GM20000 (cell line): Measurements from ENCODE around the gene GRK3.

Experiments used
- DNase-seq: peaks from one replicate; pipeline ENCODE4 v3.0.0; 2012; ENCODE audit warnings: low spot score
- TF ChIP-seq, protein P1 (sequence below): IDR thresholded peaks from 2 replicates; pipeline ENCODE4 v1.5.1; 2012; ENCODE audit warnings: mild to moderate bottlenecking, control low read depth; ENCODE audit errors: extremely low read depth, missing control alignments

GRK3 gene

DNA sequence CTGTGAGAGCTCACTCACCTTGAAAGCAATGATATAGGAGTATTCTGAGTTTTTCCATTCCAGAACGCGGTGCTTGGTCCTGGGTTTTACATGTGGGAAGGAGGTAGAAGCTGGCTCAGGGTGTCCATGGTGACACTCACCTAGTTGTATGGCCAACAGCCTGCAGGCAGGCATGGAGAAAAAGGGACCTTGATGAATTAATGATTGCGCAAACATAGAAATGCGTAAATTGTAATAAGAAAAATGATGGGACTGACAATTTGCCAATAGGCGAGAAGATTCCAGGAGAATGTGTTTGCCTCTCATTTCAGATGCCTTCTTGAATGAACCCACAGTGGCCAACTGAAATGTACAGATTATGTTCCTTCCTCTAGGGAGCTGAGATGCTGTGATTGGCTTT is 124.2 kb downstream of the GRK3 start:
- TF ChIP-seq, protein P1, sequence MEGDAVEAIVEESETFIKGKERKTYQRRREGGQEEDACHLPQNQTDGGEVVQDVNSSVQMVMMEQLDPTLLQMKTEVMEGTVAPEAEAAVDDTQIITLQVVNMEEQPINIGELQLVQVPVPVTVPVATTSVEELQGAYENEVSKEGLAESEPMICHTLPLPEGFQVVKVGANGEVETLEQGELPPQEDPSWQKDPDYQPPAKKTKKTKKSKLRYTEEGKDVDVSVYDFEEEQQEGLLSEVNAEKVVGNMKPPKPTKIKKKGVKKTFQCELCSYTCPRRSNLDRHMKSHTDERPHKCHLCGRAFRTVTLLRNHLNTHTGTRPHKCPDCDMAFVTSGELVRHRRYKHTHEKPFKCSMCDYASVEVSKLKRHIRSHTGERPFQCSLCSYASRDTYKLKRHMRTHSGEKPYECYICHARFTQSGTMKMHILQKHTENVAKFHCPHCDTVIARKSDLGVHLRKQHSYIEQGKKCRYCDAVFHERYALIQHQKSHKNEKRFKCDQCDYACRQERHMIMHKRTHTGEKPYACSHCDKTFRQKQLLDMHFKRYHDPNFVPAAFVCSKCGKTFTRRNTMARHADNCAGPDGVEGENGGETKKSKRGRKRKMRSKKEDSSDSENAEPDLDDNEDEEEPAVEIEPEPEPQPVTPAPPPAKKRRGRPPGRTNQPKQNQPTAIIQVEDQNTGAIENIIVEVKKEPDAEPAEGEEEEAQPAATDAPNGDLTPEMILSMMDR = no peak
- DNase-seq = no peak

DNA sequence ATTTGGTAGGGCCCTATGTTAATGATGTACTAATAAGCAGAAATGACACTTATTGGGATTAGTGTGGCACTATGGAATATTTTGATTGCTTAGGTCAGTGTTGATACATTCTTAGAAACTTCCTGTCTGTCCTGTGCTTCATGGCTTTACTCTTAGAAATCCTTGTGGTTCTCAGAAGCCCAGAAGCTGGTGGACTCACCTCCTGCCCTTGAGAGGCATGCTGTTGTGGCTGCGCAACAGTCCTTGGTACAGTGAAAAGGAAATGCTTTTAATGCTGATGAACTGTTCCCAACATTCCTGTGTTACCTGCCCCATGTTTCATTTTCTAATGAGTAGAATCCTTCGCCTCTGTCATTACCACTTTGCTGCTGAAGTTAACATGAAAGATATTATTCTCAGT is 125.2 kb downstream of the GRK3 start:
- DNase-seq = no peak
- TF ChIP-seq, protein P1 = no peak

DNA sequence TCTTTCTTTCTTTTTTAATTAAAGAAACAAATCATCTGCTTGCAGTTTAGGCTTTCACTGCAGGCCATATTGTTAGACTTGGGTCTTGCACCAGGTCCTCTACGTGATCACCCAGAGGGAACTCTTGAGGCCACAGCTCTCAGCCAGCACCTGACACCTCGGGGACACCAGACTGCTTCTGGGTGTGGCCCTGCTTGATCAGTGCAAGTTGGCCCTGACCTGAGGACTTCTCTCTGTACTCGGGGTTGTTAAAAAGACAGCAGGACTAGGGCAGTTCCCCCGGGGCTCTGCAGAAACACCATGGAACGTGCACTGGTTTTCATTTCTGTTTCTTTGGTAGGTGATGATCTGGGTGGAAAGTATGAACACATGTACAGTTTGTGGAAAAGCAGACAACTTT is 126.3 kb downstream of the GRK3 start:
- DNase-seq = no peak
- TF ChIP-seq, protein P1 = no peak

DNA sequence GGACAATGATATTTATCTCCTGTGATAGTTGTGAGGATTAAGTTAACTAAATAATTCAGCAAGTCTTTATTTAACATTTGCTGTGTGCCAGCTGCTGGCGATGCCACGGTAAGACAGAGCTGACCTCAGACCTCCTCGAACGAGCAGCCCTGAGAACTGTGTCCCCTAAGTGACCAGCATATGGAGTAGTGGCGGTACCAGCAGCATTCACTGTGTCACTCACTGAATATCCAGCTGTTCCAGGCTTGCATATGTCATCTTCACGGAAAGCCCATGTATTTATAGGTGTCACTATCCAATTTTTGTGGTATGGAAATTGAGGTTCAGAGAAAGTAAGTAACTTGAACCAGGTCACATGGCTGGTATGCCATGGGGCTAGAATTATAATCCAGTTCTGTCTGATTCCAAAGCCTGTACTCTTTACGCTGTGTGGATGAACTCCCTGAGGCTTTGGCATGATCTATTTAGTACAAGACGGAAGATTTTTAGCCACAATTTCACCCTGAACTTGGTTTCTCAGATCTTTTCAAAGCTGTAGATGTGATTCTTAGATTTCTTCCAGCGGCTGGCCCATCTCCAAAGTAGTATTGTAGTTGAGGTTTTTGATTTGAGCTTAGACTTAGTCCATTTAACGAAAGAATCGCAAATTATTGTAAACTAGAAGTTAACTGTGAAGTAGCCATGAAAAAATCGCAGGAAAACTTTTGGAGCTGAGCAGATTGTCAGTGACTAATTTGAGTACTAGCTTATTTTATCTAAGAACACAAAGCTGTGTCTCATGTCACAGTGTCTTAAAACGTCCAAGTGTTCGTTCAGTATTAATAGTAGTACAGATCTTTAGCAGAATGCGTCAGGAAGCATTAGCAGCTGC is 128.2 kb downstream of the GRK3 start:
- DNase-seq = no peak
- TF ChIP-seq, protein P1 = no peak

DNA sequence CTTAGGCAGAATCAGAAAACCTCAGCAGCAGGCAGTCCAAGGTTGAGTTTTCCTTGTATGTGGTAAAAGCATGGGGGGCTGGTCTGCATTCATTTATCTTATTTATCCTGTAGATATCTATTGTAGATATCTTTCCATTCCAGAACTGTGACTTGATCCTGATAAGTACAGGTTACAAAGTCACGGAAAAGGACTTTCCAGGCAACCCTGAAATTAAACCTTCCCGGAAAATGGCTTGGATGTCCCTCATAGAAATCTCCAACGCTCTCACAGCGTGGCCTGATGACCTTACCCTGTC is 128.7 kb downstream of the GRK3 start:
- TF ChIP-seq, protein P1 = no peak
- no peak for DNase-seq

DNA sequence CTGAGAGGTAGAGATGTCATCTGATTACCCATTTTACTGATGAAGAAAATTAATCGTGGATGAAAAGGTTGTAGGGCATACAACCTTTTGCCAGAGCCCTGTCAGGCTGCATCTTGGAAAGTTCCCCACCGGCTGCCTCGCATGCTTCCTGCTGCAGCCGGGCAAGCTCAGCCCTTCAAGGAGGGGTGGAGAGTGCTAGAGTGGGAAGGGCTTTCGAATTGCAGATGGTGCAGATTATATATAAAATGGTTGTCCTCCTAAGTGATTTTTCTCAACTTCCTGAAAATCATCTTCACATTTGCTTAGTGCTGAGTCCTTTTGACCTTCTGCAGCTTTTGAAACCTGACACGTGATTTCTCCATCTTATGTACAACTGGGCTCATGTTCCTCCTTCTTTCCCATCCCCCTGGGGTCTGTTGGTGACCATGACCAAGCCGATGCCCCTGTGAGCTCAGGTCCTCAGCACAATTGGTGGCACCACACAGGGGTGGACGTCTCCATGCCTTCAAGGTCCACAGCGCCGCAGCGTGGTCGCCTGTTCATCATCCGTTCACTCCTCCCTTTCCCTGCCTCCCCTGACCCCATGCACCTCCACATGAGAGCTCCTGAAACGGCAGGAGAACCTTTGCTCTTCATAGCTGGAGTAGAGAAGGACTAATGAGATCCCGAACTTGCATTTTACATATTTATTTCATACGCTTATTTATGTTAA is 129.9 kb downstream of the GRK3 start:
- TF ChIP-seq, protein P1 = no peak
- no peak for DNase-seq

DNA sequence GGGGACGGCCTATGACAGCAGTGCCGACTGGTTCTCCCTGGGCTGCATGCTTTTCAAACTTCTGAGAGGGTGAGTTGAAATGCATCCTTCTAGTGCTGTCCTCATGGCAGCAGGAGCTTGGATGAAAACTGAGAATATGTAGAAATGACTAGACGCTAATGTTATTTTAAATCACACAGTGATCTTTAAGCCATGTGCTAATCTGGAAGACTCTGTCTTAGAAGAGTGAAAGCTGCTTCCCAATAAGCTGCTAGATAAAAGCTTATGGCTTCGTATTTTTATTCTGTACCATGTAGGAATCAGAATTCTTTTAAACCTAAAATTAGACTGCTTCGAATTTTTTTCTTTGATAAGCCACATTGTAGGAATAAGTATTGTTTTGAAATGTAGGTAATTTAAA is 130.7 kb downstream of the GRK3 start:
- TF ChIP-seq, protein P1 = no peak
- DNase-seq = no peak
